H9 (cell line): ENCODE measurements around the gene APOC1. TPM values are rescaled to one million over a fixed set of nuclear protein-coding genes. Genes with fewer than 3 reads are reported as not detected.

Experiments
- DNase-seq: peaks from one replicate; pipeline ENCODE4 v3.0.0-alpha.2; 2017
- H2AFZ ChIP-seq: one replicate; pipeline ENCODE4 v1.6.1; 2013; ENCODE audit warnings: mild to moderate bottlenecking, low read length, control low read depth, moderate library complexity
- H2AK5ac ChIP-seq: 2 replicates; pipeline ENCODE4 v1.6.1; 2013; ENCODE audit warnings: low read length, control low read depth, mixed read lengths; ENCODE audit not compliant: insufficient read length
- H2BK120ac ChIP-seq: one replicate; pipeline ENCODE4 v1.6.1; 2013; ENCODE audit warnings: low read depth, mild to moderate bottlenecking, low read length, control low read depth, inconsistent platforms; ENCODE audit not compliant: poor library complexity, severe bottlenecking
- H2BK12ac ChIP-seq: 2 replicates; pipeline ENCODE4 v1.6.1; 2013; ENCODE audit warnings: low read length, control low read depth, mixed read lengths, low read depth; ENCODE audit not compliant: insufficient read length
- H2BK15ac ChIP-seq: 2 replicates; pipeline ENCODE4 v1.6.1; 2013; ENCODE audit warnings: low read depth, low read length, control low read depth
- H2BK20ac ChIP-seq: one replicate; pipeline ENCODE4 v1.6.1; 2013; ENCODE audit warnings: low read depth, mild to moderate bottlenecking, low read length, control low read depth, inconsistent platforms; ENCODE audit not compliant: poor library complexity, severe bottlenecking
- H2BK5ac ChIP-seq: 2 replicates; pipeline ENCODE4 v1.6.1; 2013; ENCODE audit warnings: low read length, control low read depth, mixed read lengths; ENCODE audit not compliant: insufficient read length
- H3K14ac ChIP-seq: 2 replicates; pipeline ENCODE4 v1.6.1; 2013; ENCODE audit warnings: low read length, control low read depth; ENCODE audit not compliant: insufficient read depth
- H3K18ac ChIP-seq: 2 replicates; pipeline ENCODE4 v1.6.1; 2013; ENCODE audit warnings: low read depth, mild to moderate bottlenecking, mixed read lengths, low read length, control low read depth; ENCODE audit not compliant: insufficient read length
- H3K23ac ChIP-seq: 2 replicates; pipeline ENCODE4 v1.6.1; 2013; ENCODE audit warnings: low read length, control low read depth, mixed read lengths, low read depth; ENCODE audit not compliant: insufficient read length
- H3K23me2 ChIP-seq: 2 replicates; pipeline ENCODE4 v1.6.1; 2013; ENCODE audit warnings: low read depth, mild to moderate bottlenecking, mixed read lengths, low read length, control low read depth; ENCODE audit not compliant: insufficient read length, poor library complexity, severe bottlenecking
- H3K27ac ChIP-seq: 2 replicates; pipeline ENCODE4 v1.5.1; 2013; ENCODE audit warnings: low read length, control low read depth, mixed read lengths, low read depth; ENCODE audit not compliant: insufficient read length
- H3K27me3 ChIP-seq: 2 replicates; pipeline ENCODE4 v1.6.1; 2013; ENCODE audit warnings: low read length, control low read depth, inconsistent platforms; ENCODE audit not compliant: insufficient read depth
- H3K4ac ChIP-seq: 2 replicates; pipeline ENCODE4 v1.6.1; 2013; ENCODE audit warnings: low read depth, mild to moderate bottlenecking, control low read depth, inconsistent platforms, low read length, moderate library complexity
- H3K4me1 ChIP-seq: 2 replicates; pipeline ENCODE4 v1.6.1; 2013; ENCODE audit warnings: low read length, control low read depth, inconsistent platforms; ENCODE audit not compliant: insufficient read depth
- H3K4me2 ChIP-seq: 2 replicates; pipeline ENCODE4 v1.6.1; 2013; ENCODE audit warnings: low read length, control low read depth, mixed read lengths; ENCODE audit not compliant: insufficient read length, insufficient read depth
- H3K56ac ChIP-seq: 2 replicates; pipeline ENCODE4 v1.6.1; 2013; ENCODE audit warnings: low read depth, mild to moderate bottlenecking, mixed read lengths, low read length, control low read depth; ENCODE audit not compliant: insufficient read length
- H3K79me1 ChIP-seq: 2 replicates; pipeline ENCODE4 v1.6.1; 2013; ENCODE audit warnings: low read depth, mild to moderate bottlenecking, moderate library complexity, low read length, control low read depth, inconsistent platforms; ENCODE audit not compliant: insufficient read depth, poor library complexity, severe bottlenecking
- H3K79me2 ChIP-seq: 2 replicates; pipeline ENCODE4 v1.6.1; 2013; ENCODE audit warnings: low read length, control low read depth, inconsistent platforms; ENCODE audit not compliant: insufficient read depth
- H3K9ac ChIP-seq: 2 replicates; pipeline ENCODE4 v1.6.1; 2013; ENCODE audit warnings: low read length, control low read depth, mixed read lengths; ENCODE audit not compliant: insufficient read length; ENCODE audit errors: extremely low read depth
- H3K9me3 ChIP-seq: one replicate; pipeline ENCODE4 v1.6.1; 2013; ENCODE audit warnings: low read depth, low read length, inconsistent platforms; ENCODE audit not compliant: control insufficient read depth
- H3T11ph ChIP-seq: one replicate; pipeline ENCODE4 v1.6.1; 2013; ENCODE audit warnings: mild to moderate bottlenecking, low read length, control low read depth, inconsistent platforms
- H4K20me1 ChIP-seq: one replicate; pipeline ENCODE4 v1.6.1; 2013; ENCODE audit not compliant: control insufficient read depth, insufficient read length, insufficient read depth
- H4K5ac ChIP-seq: 2 replicates; pipeline ENCODE4 v1.6.1; 2013; ENCODE audit warnings: low read depth, mild to moderate bottlenecking, mixed read lengths, low read length, control low read depth; ENCODE audit not compliant: insufficient read length
- H4K8ac ChIP-seq: replicated peaks from 2 replicates; pipeline ENCODE4 v1.6.1; 2013; ENCODE audit warnings: low read length, control low read depth, mixed read lengths, low read depth; ENCODE audit not compliant: insufficient read length
- H4K91ac ChIP-seq: 2 replicates; pipeline ENCODE4 v1.6.1; 2013; ENCODE audit warnings: low read depth, mild to moderate bottlenecking, moderate library complexity, mixed read lengths, low read length, control low read depth; ENCODE audit not compliant: insufficient read length
- H3K27ac Mint-ChIP-seq, 3 experiments: 2 replicates in 2 of 3; 3 replicates in 1 of 3; pipeline ENCODE4 v1.8.0; 2020 to 2021; ENCODE audit warnings: mixed read lengths in 3 of 3, mild to moderate bottlenecking in 1 of 3, moderate library complexity in 1 of 3
- H3K27me3 Mint-ChIP-seq: 2 replicates; pipeline ENCODE4 v1.8.0; 2021; ENCODE audit warnings: low read depth, mild to moderate bottlenecking, moderate library complexity, mixed read lengths
- H3K36me3 Mint-ChIP-seq, 3 experiments: 2 replicates in 2 of 3; 3 replicates in 1 of 3; pipeline ENCODE4 v1.8.0; 2020 to 2021; ENCODE audit warnings: low read depth in 3 of 3, mixed read lengths in 3 of 3; ENCODE audit not compliant: insufficient read depth in 1 of 3
- H3K4me1 Mint-ChIP-seq, 2 experiments: 2 replicates each; pipeline ENCODE4 v1.8.0; 2020; ENCODE audit warnings: mixed read lengths in 2 of 2
- H3K4me3 Mint-ChIP-seq, 2 experiments: 2 replicates in 1 of 2; 3 replicates in 1 of 2; pipeline ENCODE4 v1.8.0; 2020 to 2021; ENCODE audit warnings: mild to moderate bottlenecking in 2 of 2, mixed read lengths in 2 of 2, moderate library complexity in 1 of 2
- H3K9me3 Mint-ChIP-seq, 2 experiments: 2 replicates in 1 of 2; 3 replicates in 1 of 2; pipeline ENCODE4 v1.8.0; 2020; ENCODE audit warnings: mild to moderate bottlenecking in 2 of 2, mixed read lengths in 2 of 2, moderate library complexity in 1 of 2
- WGBS: extraction: QIAGEN DNeasy Blood & Tissue Kit; methylation state at CpG from one replicate; pipeline ENCODE4 v1.1.7; 2013; ENCODE audit warnings: missing lambda C conversion rate, low lambda C conversion rate, mixed read lengths; ENCODE audit not compliant: insufficient read length; ENCODE audit errors: extremely low coverage; 5-methylcytosine and 5-hydroxymethylcytosine counted together
- total RNA-seq: library from RNA; stranded (reverse); gene quantifications from 2 replicates; pipeline ENCODE4 v1.2.1, GENCODE V29; 2021
- TF ChIP-seq, protein P1 (sequence below): fragments of 200-600 bp; sonication (generic); conservative IDR thresholded peaks from 3 replicates; pipeline ENCODE4 v1.8.0; 2021; ENCODE audit warnings: antibody characterized with exemption, mild to moderate bottlenecking

APOC1 gene
- total RNA-seq, 1 experiment from 2014 or later, result 78.1 TPM

DNA sequence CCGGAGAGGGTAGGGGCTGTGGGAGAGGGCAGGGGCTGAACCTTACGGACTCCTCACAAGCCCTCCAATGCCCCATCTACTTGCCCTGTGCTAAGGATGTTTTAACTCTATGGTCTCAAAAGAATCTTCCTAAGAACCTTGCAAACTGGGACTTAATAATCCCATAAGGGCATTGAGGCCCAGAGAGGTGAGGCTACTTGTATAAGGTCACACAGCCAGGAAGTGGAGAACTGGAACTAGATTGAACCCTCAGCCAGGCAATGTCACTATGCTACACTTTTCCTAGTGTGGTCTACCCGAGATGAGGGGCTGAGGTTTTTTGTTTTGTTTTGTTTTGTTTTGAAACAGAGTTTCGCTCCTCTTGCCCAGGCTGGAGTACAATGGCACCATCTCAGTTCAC lies 17.1 kb downstream of the APOC1 start:
- Histone ChIP-seq H3K4me1 (no peaks in the 10 kb centered on the region; the same call in 1 of the 2 replicates), H3K27me3 (no peaks in the 10 kb centered on the region), H4K5ac (no peak overlapping the region), H2AFZ (no peak overlapping the region), H3T11ph (no peak overlapping the region), H3K14ac (no peak overlapping the region), H3K18ac (no peak overlapping the region), H4K8ac (no peak overlapping the region), H3K79me1 (no peaks in the 10 kb centered on the region), H3K56ac (no peak overlapping the region), H3K23me2 (no peaks in the 10 kb centered on the region), H3K9ac (no peak overlapping the region), H2AK5ac (no peak overlapping the region), H3K23ac (no peak overlapping the region), H2BK12ac (no peak overlapping the region), H3K27ac (no peak overlapping the region), H4K20me1 (no peaks in the 10 kb centered on the region), H4K91ac (no peak overlapping the region), H3K4me2 (no peak overlapping the region), H2BK20ac (no peak overlapping the region), H3K9me3 (no peaks in the 10 kb centered on the region), H2BK5ac (no peak overlapping the region), H3K79me2 (no peaks in the 10 kb centered on the region), H3K4ac (no peak overlapping the region), H2BK15ac (peak overlapping the region; percentile 80; the same call in 1 of the 2 replicates), H2BK120ac (no peak overlapping the region)
- no peak for DNase-seq
- H3K27me3 Mint-ChIP-seq, result peaks cover 30% of the 10 kb centered on the region
- WGBS, result no CpG with 5 or more reads among the region's 4 CpGs
- TF ChIP-seq, protein P1, sequence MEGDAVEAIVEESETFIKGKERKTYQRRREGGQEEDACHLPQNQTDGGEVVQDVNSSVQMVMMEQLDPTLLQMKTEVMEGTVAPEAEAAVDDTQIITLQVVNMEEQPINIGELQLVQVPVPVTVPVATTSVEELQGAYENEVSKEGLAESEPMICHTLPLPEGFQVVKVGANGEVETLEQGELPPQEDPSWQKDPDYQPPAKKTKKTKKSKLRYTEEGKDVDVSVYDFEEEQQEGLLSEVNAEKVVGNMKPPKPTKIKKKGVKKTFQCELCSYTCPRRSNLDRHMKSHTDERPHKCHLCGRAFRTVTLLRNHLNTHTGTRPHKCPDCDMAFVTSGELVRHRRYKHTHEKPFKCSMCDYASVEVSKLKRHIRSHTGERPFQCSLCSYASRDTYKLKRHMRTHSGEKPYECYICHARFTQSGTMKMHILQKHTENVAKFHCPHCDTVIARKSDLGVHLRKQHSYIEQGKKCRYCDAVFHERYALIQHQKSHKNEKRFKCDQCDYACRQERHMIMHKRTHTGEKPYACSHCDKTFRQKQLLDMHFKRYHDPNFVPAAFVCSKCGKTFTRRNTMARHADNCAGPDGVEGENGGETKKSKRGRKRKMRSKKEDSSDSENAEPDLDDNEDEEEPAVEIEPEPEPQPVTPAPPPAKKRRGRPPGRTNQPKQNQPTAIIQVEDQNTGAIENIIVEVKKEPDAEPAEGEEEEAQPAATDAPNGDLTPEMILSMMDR, result no peak
- H3K27ac Mint-ChIP-seq, result no peak overlapping the region
- no peak overlapping the region for H3K4me3 Mint-ChIP-seq
- no peaks in the 10 kb centered on the region for H3K9me3 Mint-ChIP-seq
- H3K36me3 Mint-ChIP-seq, result no peaks in the 10 kb centered on the region; a peak in 1 of 7 replicates
- peaks cover 8 to 17% of the 10 kb centered on the region in 2 experiments for H3K4me1 Mint-ChIP-seq
